Neutrophil (primary cell): ENCODE results near the gene SSUH2.

Experiments
- H3K27ac ChIP-seq: fragments of 200-600 bp; sonication (generic); 2 replicates; pipeline ENCODE4 v1.5.1; 2016; ENCODE audit warnings: mild to moderate bottlenecking, moderate library complexity
- H3K27me3 ChIP-seq: fragments of 200-600 bp; sonication (generic); 2 replicates; pipeline ENCODE4 v1.6.0; 2016; ENCODE audit warnings: mild to moderate bottlenecking
- H3K36me3 ChIP-seq: fragments of 200-600 bp; sonication (generic); 2 replicates; pipeline ENCODE4 v1.5.1; 2017
- H3K4me1 ChIP-seq, 2 experiments: fragments of 200-600 bp in 1 of 2; sonication (generic) in 1 of 2; 1 replicate in 1 of 2; 2 replicates in 1 of 2; pipeline versions ENCODE4 v1.5.1 to v1.6.1; 2013 to 2016; ENCODE audit warnings: low read depth in 1 of 2, low read length in 1 of 2, mild to moderate bottlenecking in 1 of 2, moderate library complexity in 1 of 2; ENCODE audit not compliant: control insufficient read depth in 1 of 2, insufficient read depth in 1 of 2
- H3K4me3 ChIP-seq, 2 experiments: fragments of 200-600 bp in 1 of 2; sonication (generic) in 1 of 2; 1 replicate in 1 of 2; 2 replicates in 1 of 2; pipeline ENCODE4 v1.5.1; 2013 to 2016; ENCODE audit warnings: low read depth in 1 of 2, low read length in 1 of 2, mild to moderate bottlenecking in 1 of 2, moderate library complexity in 1 of 2
- H3K9me3 ChIP-seq: fragments of 200-600 bp; sonication (generic); 2 replicates; pipeline ENCODE4 v1.5.1; 2016
- TF ChIP-seq, protein P1 (sequence below): fragments of 200-600 bp; sonication (generic); IDR thresholded peaks from 2 replicates; pipeline ENCODE4 v1.5.1; 2016; ENCODE audit warnings: antibody characterized with exemption

The SSUH2 gene

DNA sequence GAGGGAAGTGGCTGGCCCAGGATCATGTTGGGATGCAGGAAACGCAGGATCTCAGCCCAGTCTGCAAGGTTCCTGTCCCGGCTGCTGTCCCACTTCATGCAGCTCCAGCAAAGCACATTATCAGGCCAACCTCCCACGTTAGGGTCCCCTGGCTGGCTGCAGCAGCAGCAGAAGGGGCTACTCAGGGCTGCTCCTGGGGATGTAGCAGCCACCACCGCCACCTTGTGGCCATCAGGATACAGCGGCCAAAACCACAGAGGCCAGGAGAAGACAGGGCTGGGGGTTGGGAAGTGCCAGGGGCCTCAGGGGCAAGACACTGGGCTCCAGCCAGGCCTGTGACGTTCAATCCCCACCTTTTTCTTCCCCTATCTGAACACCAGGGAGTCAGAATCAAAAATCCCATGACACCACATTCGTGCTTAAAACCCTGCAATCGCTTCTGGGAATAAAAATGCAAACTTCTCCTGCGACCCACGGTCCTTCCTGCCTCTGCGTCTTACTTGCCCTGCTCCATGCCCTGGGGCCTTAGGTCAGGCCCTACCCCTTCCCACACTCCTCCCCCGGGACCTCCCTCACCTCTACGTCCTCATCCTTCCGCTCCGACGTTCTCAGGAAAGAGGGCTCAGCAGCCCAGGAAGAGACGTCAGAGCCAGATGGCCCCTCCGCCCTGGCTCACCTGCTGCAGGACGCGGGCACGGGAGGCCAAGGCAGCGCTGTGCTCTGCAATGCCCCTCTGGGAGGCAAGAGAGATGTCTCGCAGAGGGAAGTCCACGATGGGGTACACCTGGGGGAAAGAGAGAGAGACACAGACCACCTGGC, 21.5 kb downstream of the SSUH2 start:
- Histone ChIP-seq H3K9me3 (no peaks in the 10 kb centered on the region), H3K27me3 (no peaks in the 10 kb centered on the region), H3K27ac (no peak overlapping the region), H3K36me3 (no peaks in the 10 kb centered on the region), H3K4me3 (no peak overlapping the region), H3K4me1 (no peaks in the 10 kb centered on the region)
- TF ChIP-seq, protein P1, sequence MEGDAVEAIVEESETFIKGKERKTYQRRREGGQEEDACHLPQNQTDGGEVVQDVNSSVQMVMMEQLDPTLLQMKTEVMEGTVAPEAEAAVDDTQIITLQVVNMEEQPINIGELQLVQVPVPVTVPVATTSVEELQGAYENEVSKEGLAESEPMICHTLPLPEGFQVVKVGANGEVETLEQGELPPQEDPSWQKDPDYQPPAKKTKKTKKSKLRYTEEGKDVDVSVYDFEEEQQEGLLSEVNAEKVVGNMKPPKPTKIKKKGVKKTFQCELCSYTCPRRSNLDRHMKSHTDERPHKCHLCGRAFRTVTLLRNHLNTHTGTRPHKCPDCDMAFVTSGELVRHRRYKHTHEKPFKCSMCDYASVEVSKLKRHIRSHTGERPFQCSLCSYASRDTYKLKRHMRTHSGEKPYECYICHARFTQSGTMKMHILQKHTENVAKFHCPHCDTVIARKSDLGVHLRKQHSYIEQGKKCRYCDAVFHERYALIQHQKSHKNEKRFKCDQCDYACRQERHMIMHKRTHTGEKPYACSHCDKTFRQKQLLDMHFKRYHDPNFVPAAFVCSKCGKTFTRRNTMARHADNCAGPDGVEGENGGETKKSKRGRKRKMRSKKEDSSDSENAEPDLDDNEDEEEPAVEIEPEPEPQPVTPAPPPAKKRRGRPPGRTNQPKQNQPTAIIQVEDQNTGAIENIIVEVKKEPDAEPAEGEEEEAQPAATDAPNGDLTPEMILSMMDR = no peak

DNA sequence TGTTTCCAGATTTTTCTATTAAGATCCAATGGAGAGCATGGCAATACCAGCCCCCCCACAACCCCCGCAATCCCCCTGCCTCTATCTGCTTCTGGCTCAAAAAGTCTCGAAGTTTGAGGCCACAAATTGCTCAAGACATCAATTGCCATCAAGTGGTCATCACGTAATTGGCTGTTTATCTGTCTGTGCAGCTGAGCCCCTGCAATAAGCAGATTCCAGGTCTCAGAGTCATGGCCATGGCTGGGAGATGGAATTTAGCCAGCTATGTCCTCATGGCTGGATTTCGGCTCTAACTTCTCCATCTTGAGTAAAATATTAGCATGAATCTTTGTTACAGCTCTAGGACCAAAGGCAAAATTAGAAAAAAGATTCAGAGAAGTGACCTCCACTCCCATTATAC, 22.7 kb downstream of the SSUH2 start:
- Histone ChIP-seq H3K27me3 (no peaks in the 10 kb centered on the region), H3K36me3 (no peaks in the 10 kb centered on the region), H3K4me1 (no peaks in the 10 kb centered on the region), H3K9me3 (no peaks in the 10 kb centered on the region), H3K4me3 (no peak overlapping the region), H3K27ac (no peak overlapping the region)
- TF ChIP-seq, protein P1 = no peak

DNA sequence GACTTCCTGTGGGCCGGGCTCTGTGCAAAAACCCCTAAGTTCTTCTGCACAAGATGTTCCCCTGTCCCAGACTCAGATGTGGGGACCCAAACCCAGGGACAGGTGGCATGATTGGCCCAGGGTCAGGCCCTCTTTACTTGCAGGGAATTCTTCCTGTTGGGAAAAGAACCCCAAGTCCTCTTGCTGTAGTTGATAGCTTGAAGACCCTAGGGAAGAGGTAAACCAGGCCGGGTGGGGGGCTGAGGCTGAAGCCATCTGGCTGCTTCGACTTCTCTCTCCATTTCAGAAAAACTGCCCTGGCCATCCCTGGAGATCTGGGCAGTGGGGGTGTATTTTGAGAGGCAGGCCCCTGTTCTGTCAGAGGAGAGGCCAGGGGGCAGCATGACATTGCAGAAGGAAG, 23.5 kb downstream of the SSUH2 start:
- Histone ChIP-seq H3K27me3 (no peaks in the 10 kb centered on the region), H3K27ac (no peak overlapping the region), H3K4me1 (no peaks in the 10 kb centered on the region), H3K9me3 (no peaks in the 10 kb centered on the region), H3K36me3 (no peaks in the 10 kb centered on the region), H3K4me3 (no peak overlapping the region)
- TF ChIP-seq, protein P1 = no peak

DNA sequence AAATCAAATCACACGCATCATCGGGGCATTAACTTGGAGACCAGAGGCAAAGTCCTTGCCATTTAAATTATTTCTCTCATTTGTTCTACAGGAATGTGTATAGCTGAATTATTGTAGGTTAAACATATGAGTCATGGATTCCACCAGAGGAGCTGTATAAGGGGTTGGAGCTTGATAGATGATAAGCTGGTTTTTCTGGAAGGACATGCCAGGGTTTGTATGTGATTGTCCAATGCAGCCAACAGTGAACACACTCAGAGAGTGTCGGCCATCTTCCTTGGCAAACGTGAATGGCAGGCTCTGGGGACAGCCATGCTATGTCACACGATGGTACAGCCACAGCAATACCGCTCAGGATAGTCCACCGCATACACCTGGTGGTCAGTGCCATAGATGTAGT, 25.1 kb downstream of the SSUH2 start:
- TF ChIP-seq, protein P1 = no peak
- no peak overlapping the region for H3K27ac ChIP-seq
- H3K36me3 ChIP-seq = no peaks in the 10 kb centered on the region

DNA sequence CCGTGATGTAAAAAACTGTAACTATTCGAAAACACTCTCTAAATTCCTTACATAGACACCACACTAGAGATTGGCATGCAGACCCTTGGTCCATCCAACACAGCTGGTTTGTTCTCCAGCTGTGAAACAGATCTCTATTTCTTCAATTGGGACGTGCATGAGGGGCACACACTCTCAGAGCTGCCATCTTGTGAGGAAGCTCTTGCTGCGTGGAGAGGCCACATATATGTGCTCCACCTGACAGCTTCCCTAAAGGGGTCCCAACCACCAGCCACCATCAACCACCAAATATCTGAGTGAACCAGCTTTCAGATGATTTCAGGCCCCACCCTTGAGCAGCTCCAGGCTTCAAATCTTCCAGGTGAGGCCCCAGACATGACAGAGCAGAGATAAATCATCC, 25.6 kb downstream of the SSUH2 start:
- TF ChIP-seq, protein P1 = no peak
- no peaks in the 10 kb centered on the region for H3K36me3 ChIP-seq

More for the DNA sequence above, 25.1 kb downstream of the SSUH2 start:
- Histone ChIP-seq H3K9me3 (no peaks in the 10 kb centered on the region), H3K27me3 (no peaks in the 10 kb centered on the region), H3K4me3 (no peak overlapping the region), H3K4me1 (no peaks in the 10 kb centered on the region)

More for the DNA sequence above, 25.6 kb downstream of the SSUH2 start:
- no peaks in the 10 kb centered on the region for H3K27me3 ChIP-seq
- H3K9me3 ChIP-seq = no peaks in the 10 kb centered on the region
- H3K27ac ChIP-seq = no peak overlapping the region
- H3K4me1 ChIP-seq = no peaks in the 10 kb centered on the region
- no peak overlapping the region for H3K4me3 ChIP-seq
